GM12878 (cell line): ENCODE measurements around the gene SLC23A2. TPM values are rescaled to one million over a fixed set of nuclear protein-coding genes. Genes with fewer than 3 reads are reported as not detected.

Source experiments
- ATAC-seq: fragments of 200-7000 bp; cut with Tn5 transposase; 3 replicates; pipeline ENCODE4 v1.9.1; 2020; ENCODE audit warnings: mild to moderate bottlenecking, moderate library complexity
- BruUV-seq: library from RNA; stranded (reverse); fragments of 400-500 nt; replicated peaks from 2 replicates; lab custom pipeline; 2021; lab: Mats Ljungman, UMichigan
- CTCF ChIA-PET: fragments of 300-600 bp; sonication (Branson Sonifier 250); formaldehyde crosslinking; extraction: SDS; loops from one replicate; lab custom pipeline; 2021; ENCODE audit warnings: inconsistent platforms; lab: Yijun Ruan, JAX
- POLR2A ChIA-PET: fragments of 350-600 bp; formaldehyde crosslinking; extraction: SDS; loops from one replicate; lab custom pipeline; 2021; ENCODE audit warnings: inconsistent platforms; lab: Charles Lee
- RAD21 ChIA-PET: fragments of 300-600 bp; sonication (Branson Sonifier 250); formaldehyde crosslinking; loops from one replicate; lab custom pipeline; 2023; ENCODE audit warnings: antibody characterized with exemption; ENCODE audit not compliant: unreplicated experiment; lab: Charles Lee
- SMC1A ChIA-PET: fragments of 300-600 bp; sonication (Branson Sonifier 250); formaldehyde crosslinking; loops from one replicate; lab custom pipeline; 2023; ENCODE audit not compliant: unreplicated experiment, uncharacterized antibody; lab: Charles Lee
- DNase-seq: peaks from one replicate; pipeline ENCODE4 v3.0.0-alpha.2; 2011; ENCODE audit warnings: low read depth, low spot score
- FAIRE-seq: peaks from 3 replicates; lab custom pipeline; 2011; peaks lifted over from hg19 to GRCh38; lab: Jason Lieb, UNC
- H2AFZ ChIP-seq: 2 replicates; pipeline ENCODE4 v1.6.0; 2011; ENCODE audit warnings: low read depth, low read length, control low read depth; ENCODE audit not compliant: control insufficient read depth
- H3K27ac ChIP-seq: 2 replicates; pipeline ENCODE4 v1.5.1; 2011; ENCODE audit warnings: control low read depth; ENCODE audit not compliant: control insufficient read depth, insufficient read depth
- H3K27me3 ChIP-seq, 2 experiments: replicated peaks in 1 of 2; 2 replicates each; pipeline versions ENCODE4 v1.6.0 to v1.6.1; 2011; ENCODE audit warnings: low read length in 1 of 2; ENCODE audit not compliant: control insufficient read depth in 2 of 2, insufficient read depth in 2 of 2
- H3K36me3 ChIP-seq, 2 experiments: 2 replicates each; pipeline ENCODE4 v1.5.1; 2011; ENCODE audit warnings: low read length in 1 of 2; ENCODE audit not compliant: control insufficient read depth in 2 of 2, insufficient read depth in 2 of 2
- H3K4me1 ChIP-seq: 2 replicates; pipeline ENCODE4 v1.6.1; 2011; ENCODE audit warnings: mild to moderate bottlenecking, low read length, moderate library complexity, mixed read lengths; ENCODE audit not compliant: control insufficient read depth, insufficient read depth
- H3K4me2 ChIP-seq: 2 replicates; pipeline ENCODE4 v1.6.0; 2011; ENCODE audit warnings: control low read depth; ENCODE audit not compliant: control insufficient read depth, insufficient read depth
- H3K4me3 ChIP-seq: fragments of 200-600 bp; sonication (generic); 2 replicates; pipeline ENCODE4 v1.5.1; 2016
- H3K79me2 ChIP-seq: 2 replicates; pipeline ENCODE4 v1.6.0; 2011; ENCODE audit warnings: low read length; ENCODE audit not compliant: control insufficient read depth, insufficient read depth
- H3K9ac ChIP-seq: 2 replicates; pipeline ENCODE4 v1.8.0; 2011; ENCODE audit warnings: low read length, control low read depth, mixed read lengths; ENCODE audit not compliant: control insufficient read depth, insufficient read depth
- H3K9me3 ChIP-seq: replicated peaks from 3 replicates; pipeline ENCODE4 v1.5.1; 2011; ENCODE audit warnings: mild to moderate bottlenecking, low read length; ENCODE audit not compliant: control insufficient read depth, insufficient read depth
- H4K20me1 ChIP-seq: 2 replicates; pipeline ENCODE4 v1.6.0; 2011; ENCODE audit not compliant: control insufficient read depth, insufficient read depth
- CBFB ChIP-seq: IDR thresholded peaks from 2 replicates; pipeline ENCODE4 v1.6.1; 2016; ENCODE audit warnings: antibody characterized with exemption, low read depth
- EED ChIP-seq: sonication (generic); IDR thresholded peaks from 2 replicates; pipeline ENCODE4 v1.6.1; 2016; ENCODE audit warnings: antibody characterized with exemption, low read depth
- EZH2 ChIP-seq: IDR thresholded peaks from 2 replicates; pipeline ENCODE4 v1.6.1; 2012; ENCODE audit warnings: low read depth, mild to moderate bottlenecking, control low read depth, inconsistent platforms, low read length, borderline replicate concordance; ENCODE audit not compliant: control insufficient read depth
- GABPA ChIP-seq: IDR thresholded peaks from 2 replicates; pipeline ENCODE4 v1.6.1; 2014; ENCODE audit warnings: antibody characterized with exemption, low read depth, mild to moderate bottlenecking, inconsistent platforms
- HDGF ChIP-seq: fragments of 450-650 bp; IDR thresholded peaks from 2 replicates; pipeline ENCODE4 v1.6.1; 2016; ENCODE audit warnings: antibody characterized with exemption
- IKZF1 ChIP-seq: fragments of 450-650 bp; conservative IDR thresholded peaks from 2 replicates; pipeline ENCODE4 v1.6.1; 2017; ENCODE audit warnings: antibody characterized with exemption, mild to moderate bottlenecking
- IKZF2 ChIP-seq, 2 experiments: fragments of 450-650 bp; IDR thresholded peaks; 2 replicates each; pipeline ENCODE4 v1.6.1; 2017; ENCODE audit warnings: mild to moderate bottlenecking in 2 of 2, moderate library complexity in 2 of 2
- MEF2A ChIP-seq: IDR thresholded peaks from 2 replicates; pipeline ENCODE4 v1.6.1; 2011; ENCODE audit warnings: low read depth, mild to moderate bottlenecking, low read length, moderate library complexity; ENCODE audit not compliant: insufficient read depth
- NRF1 ChIP-seq: conservative IDR thresholded peaks from 2 replicates; pipeline ENCODE4 v1.6.1; 2011; ENCODE audit warnings: mild to moderate bottlenecking, low read depth, low read length, improper control_type of control experiment
- PAX5 ChIP-seq: IDR thresholded peaks from 2 replicates; pipeline ENCODE4 v1.6.1; 2011; ENCODE audit warnings: low read depth, low read length, borderline replicate concordance
- POLR2AphosphoS5 ChIP-seq: IDR thresholded peaks from 2 replicates; pipeline ENCODE4 v1.6.1; 2011; ENCODE audit warnings: mild to moderate bottlenecking, low read length, inconsistent platforms
- RELA ChIP-seq: fragments of 450-650 bp; IDR thresholded peaks from 2 replicates; pipeline ENCODE4 v1.8.0; 2014; ENCODE audit warnings: borderline replicate concordance; ENCODE audit not compliant: partially characterized antibody
- RFX5 ChIP-seq: IDR thresholded peaks from 2 replicates; pipeline ENCODE4 v1.6.1; 2011; ENCODE audit warnings: low read depth, low read length, improper control_type of control experiment
- SREBF1 ChIP-seq: IDR thresholded peaks from 2 replicates; pipeline ENCODE4 v1.6.1; 2012; ENCODE audit warnings: mild to moderate bottlenecking, low read length
- TAF1 ChIP-seq: IDR thresholded peaks from 2 replicates; pipeline ENCODE4 v1.6.1; 2011; ENCODE audit warnings: mild to moderate bottlenecking, low read depth, low read length, borderline replicate concordance
- YBX1 ChIP-seq: fragments of 450-650 bp; IDR thresholded peaks from 2 replicates; pipeline ENCODE4 v1.6.1; 2016; ENCODE audit warnings: antibody characterized with exemption
- WGBS: methylation state at CpG from one replicate; pipeline ENCODE4 v1.1.6; 2016; ENCODE audit warnings: low lambda C conversion rate; ENCODE audit not compliant: insufficient replicate concordance, insufficient coverage; ENCODE audit errors: missing lambda C conversion rate; 5-methylcytosine and 5-hydroxymethylcytosine counted together
- in situ Hi-C: fragments of 300-500 bp; cut with MboI; formaldehyde crosslinking; loops from 9 replicates; pipeline ENCODE4 v1.14.3; 2018; ENCODE audit warnings: mixed read lengths
- intact Hi-C: fragments of 100-400 bp; cut with micrococcal nuclease; formaldehyde crosslinking; loops from one replicate; pipeline ENCODE4 v1.14.2; 2022; ENCODE audit not compliant: unreplicated experiment
- polyA plus RNA-seq, 11 experiments: library from polyadenylated mRNA; depleted of rRNA in 4 of 11; unstranded in 6 of 11; stranded (reverse) in 5 of 11; fragments of >200 nt; fragmentation: Nextera tagmentation in 4 of 11; fragmentation: Illumina TruSeq in 1 of 11; extraction: Ambion mirVana in 4 of 11; extraction: Trizol in 1 of 11; gene quantifications; 1 replicate in 1 of 11; 2 replicates in 10 of 11; pipeline versions ENCODE4 v1.2.1 to v1.2.3, GENCODE V29; 2011 to 2016; ENCODE audit warnings: inconsistent platforms in 2 of 11, missing spikeins in 2 of 11, low read depth in 1 of 11
- total RNA-seq, 4 experiments: library from RNA; depleted of rRNA in 3 of 4; stranded (reverse); fragments of >200 nt in 3 of 4; fragmentation: Illumina TruSeq in 1 of 4; extraction: Trizol in 1 of 4; gene quantifications; 2 replicates each; pipeline versions ENCODE4 v1.2.1 to v1.2.3, GENCODE V29; 2013 to 2021
- TF ChIP-seq, protein P1 (sequence below): fragments of 450-650 bp; formaldehyde crosslinking; IDR thresholded peaks from 2 replicates; pipeline ENCODE4 v1.5.0; 2022; ENCODE audit warnings: mild to moderate bottlenecking, missing genetic modification characterization
- TF ChIP-seq, protein P2 (sequence below): fragments of 450-650 bp; IDR thresholded peaks from 2 replicates; pipeline ENCODE4 v1.6.1; 2014; ENCODE audit warnings: mild to moderate bottlenecking

The SLC23A2 gene
- total and polyA plus RNA-seq, 10 of the 15 experiments (the other 5 are each of a cell fraction or from before 2014, with no cell fraction given), result 4.4 to 56.1 (median 35.5) TPM

DNA sequence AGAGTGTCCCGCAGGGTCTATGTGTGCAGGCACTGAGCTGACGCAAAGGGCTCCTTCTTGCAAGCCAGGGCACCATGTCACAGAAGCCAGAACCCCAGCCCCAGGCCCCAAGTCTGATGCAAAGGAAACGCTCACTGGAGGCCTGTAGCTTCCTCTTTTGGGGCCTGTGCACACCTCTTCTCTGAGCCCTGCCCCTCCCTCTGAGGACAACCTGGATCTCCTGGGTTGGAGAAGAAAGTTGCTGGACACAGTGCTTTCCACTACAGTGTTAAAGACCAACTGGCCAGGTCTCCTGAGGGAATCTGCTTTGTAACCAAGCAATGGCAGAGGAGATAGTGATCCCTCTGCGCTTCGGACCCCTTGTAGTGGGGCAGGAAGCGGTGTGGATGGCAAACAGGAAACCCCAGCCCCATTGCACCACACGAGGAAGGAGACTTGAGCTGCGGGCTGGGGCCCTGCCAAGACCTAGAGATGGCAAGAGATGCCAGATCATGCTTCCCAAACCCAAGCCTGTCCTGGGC lies 189.6 kb downstream of the SLC23A2 start:
- peaks cover 33% of the 10 kb centered on the region for H3K79me2 ChIP-seq
- peak; percentile 38 for DNase-seq
- H3K4me1 ChIP-seq, result peaks cover 74% of the 10 kb centered on the region
- peak overlapping the region; percentile 71; the same call in 1 of the 2 replicates for H3K4me3 ChIP-seq
- H2AFZ ChIP-seq, result peak overlapping the region; percentile 58
- FAIRE-seq, result no peak
- H3K9ac ChIP-seq, result peak overlapping the region; percentile 99
- SMC1A ChIA-PET, result interaction anchor here (0.9 to 4.0 kb wide), 7 partner anchors 16 to 269 kb away, joined by 3 to 19 read pairs (median 4); no protein-coding TSS in a partner anchor
- CTCF ChIA-PET, result interaction anchor here (0.7 to 2.6 kb wide), 6 partner anchors 15 to 381 kb away, joined by 3 to 11 read pairs (median 4); partner anchors contain the start of gene CDS2
- ATAC-seq, result 0 out of 3 replicates have a peak, but pooled peaks have one; percentile 4
- H3K27me3 ChIP-seq, result no peaks in the 10 kb centered on the region
- RAD21 ChIA-PET, result interaction anchor here (0.7 to 3.4 kb wide), 7 partner anchors 91 to 308 kb away, joined by 3 to 14 read pairs (median 3); no protein-coding TSS in a partner anchor
- intact Hi-C loops (loop anchor here (5.0 kb wide), 3 partner anchors 136 to 311 kb away; no protein-coding TSS in a partner anchor), in situ Hi-C loops (loop anchor here (5.0 kb wide), 1 partner anchor 271 kb away; no protein-coding TSS in a partner anchor)
- no TSS peak for BruUV-seq
- H4K20me1 ChIP-seq, result no peaks in the 10 kb centered on the region
- WGBS, result 34% methylated on average over 8 of the region's 8 CpGs
- no peaks in the 10 kb centered on the region for H3K9me3 ChIP-seq
- peaks cover 0 to 6% of the 10 kb centered on the region in 2 experiments; a peak in 1 of 4 replicates for H3K36me3 ChIP-seq
- peak overlapping the region; percentile 97 for H3K4me2 ChIP-seq
- POLR2A ChIA-PET, result no interaction called here
- H3K27ac ChIP-seq, result peak overlapping the region; percentile 98
- TF ChIP-seq, protein P1, sequence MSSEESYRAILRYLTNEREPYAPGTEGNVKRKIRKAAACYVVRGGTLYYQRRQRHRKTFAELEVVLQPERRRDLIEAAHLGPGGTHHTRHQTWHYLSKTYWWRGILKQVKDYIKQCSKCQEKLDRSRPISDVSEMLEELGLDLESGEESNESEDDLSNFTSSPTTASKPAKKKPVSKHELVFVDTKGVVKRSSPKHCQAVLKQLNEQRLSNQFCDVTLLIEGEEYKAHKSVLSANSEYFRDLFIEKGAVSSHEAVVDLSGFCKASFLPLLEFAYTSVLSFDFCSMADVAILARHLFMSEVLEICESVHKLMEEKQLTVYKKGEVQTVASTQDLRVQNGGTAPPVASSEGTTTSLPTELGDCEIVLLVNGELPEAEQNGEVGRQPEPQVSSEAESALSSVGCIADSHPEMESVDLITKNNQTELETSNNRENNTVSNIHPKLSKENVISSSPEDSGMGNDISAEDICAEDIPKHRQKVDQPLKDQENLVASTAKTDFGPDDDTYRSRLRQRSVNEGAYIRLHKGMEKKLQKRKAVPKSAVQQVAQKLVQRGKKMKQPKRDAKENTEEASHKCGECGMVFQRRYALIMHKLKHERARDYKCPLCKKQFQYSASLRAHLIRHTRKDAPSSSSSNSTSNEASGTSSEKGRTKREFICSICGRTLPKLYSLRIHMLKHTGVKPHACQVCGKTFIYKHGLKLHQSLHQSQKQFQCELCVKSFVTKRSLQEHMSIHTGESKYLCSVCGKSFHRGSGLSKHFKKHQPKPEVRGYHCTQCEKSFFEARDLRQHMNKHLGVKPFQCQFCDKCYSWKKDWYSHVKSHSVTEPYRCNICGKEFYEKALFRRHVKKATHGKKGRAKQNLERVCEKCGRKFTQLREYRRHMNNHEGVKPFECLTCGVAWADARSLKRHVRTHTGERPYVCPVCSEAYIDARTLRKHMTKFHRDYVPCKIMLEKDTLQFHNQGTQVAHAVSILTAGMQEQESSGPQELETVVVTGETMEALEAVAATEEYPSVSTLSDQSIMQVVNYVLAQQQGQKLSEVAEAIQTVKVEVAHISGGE (CRISPR knock-in tag), result no peak
- TF ChIP-seq PAX5 (0 out of 2 replicates have a peak, but pooled peaks have one; percentile 8), IKZF1 (peak; percentile 46), SREBF1 (no peak), POLR2AphosphoS5 (0 out of 2 replicates have a peak, but pooled peaks have one; percentile 33), MEF2A (no peak), TAF1 (peak; percentile 22; the same call in 1 of the 2 replicates), EED (no peak; the same call in 1 of the 2 replicates), HDGF (0 out of 2 replicates have a peak, but pooled peaks have one; percentile 21), RELA (no peak), IKZF2 (IDR thresholded peaks at IDR 0.05) (peak; percentile 12 to 14; a peak in 2 of 4 replicates), YBX1 (no peak), NRF1 (no peak), RFX5 (no peak), EZH2 (no peak), CBFB (peak; percentile 52; the same call in 1 of the 2 replicates), GABPA (no peak)
- TF ChIP-seq, protein P2, sequence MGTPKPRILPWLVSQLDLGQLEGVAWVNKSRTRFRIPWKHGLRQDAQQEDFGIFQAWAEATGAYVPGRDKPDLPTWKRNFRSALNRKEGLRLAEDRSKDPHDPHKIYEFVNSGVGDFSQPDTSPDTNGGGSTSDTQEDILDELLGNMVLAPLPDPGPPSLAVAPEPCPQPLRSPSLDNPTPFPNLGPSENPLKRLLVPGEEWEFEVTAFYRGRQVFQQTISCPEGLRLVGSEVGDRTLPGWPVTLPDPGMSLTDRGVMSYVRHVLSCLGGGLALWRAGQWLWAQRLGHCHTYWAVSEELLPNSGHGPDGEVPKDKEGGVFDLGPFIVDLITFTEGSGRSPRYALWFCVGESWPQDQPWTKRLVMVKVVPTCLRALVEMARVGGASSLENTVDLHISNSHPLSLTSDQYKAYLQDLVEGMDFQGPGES, result no peak; the same call in 1 of the 2 replicates
